Type B pancreatic cell (in vitro differentiated cells): ENCODE data around the gene GSX1. TPM values are rescaled to one million over a fixed set of nuclear protein-coding genes. Genes with fewer than 3 reads are reported as not detected.

ENCODE experiments used
- DNase-seq: peaks from one replicate; pipeline ENCODE4 v3.0.0; 2021; ENCODE audit warnings: mixed read lengths; ENCODE audit not compliant: unreplicated experiment; ENCODE audit errors: extremely low spot score
- H3K27ac Mint-ChIP-seq: 2 replicates; pipeline ENCODE4 v1.8.0; 2021; ENCODE audit warnings: mild to moderate bottlenecking, mixed read lengths
- H3K27me3 Mint-ChIP-seq: 2 replicates; pipeline ENCODE4 v1.8.0; 2021; ENCODE audit warnings: mixed read lengths
- H3K36me3 Mint-ChIP-seq: 2 replicates; pipeline ENCODE4 v1.8.0; 2021; ENCODE audit warnings: mixed read lengths
- H3K4me1 Mint-ChIP-seq: one replicate; pipeline ENCODE4 v1.8.0; 2021; ENCODE audit warnings: mixed read lengths; ENCODE audit not compliant: unreplicated experiment
- H3K4me3 Mint-ChIP-seq: 2 replicates; pipeline ENCODE4 v1.8.0; 2021; ENCODE audit warnings: mild to moderate bottlenecking, mixed read lengths
- H3K9me3 Mint-ChIP-seq: 2 replicates; pipeline ENCODE4 v1.8.0; 2021; ENCODE audit warnings: mixed read lengths
- CTCF ChIP-seq: fragments of 200-600 bp; sonication (generic); conservative IDR thresholded peaks from 2 replicates; pipeline ENCODE4 v1.5.0; 2021; ENCODE audit warnings: antibody characterized with exemption, mild to moderate bottlenecking
- total RNA-seq: library from RNA; stranded (reverse); gene quantifications from 2 replicates; pipeline ENCODE4 v1.2.1, GENCODE V29; 2021; ENCODE audit warnings: low replicate concordance

The GSX1 gene
- total RNA-seq, 1 donor from 2014 or later = not detected

GRCh38 chr13:27782151-27782550 lies 10.1 kb upstream of the GSX1 start:
- no peak overlapping the region for H3K27ac Mint-ChIP-seq
- DNase-seq = no peak
- no peak for TF ChIP-seq CTCF
- H3K36me3 Mint-ChIP-seq = no peaks in the 10 kb centered on the region
- H3K27me3 Mint-ChIP-seq = peaks cover 86% of the 10 kb centered on the region
- H3K4me1 Mint-ChIP-seq = no peaks in the 10 kb centered on the region
- no peak overlapping the region for H3K4me3 Mint-ChIP-seq
- no peaks in the 10 kb centered on the region for H3K9me3 Mint-ChIP-seq

- Mint-ChIP-seq H3K4me3 (no peak overlapping the region), H3K27ac (no peak overlapping the region), H3K36me3 (no peaks in the 10 kb centered on the region), H3K27me3 (peaks cover 86% of the 10 kb centered on the region), H3K9me3 (no peaks in the 10 kb centered on the region), H3K4me1 (no peaks in the 10 kb centered on the region)
- peak; percentile 50 for TF ChIP-seq CTCF
- DNase-seq = no peak
Measured at GRCh38 chr13:27783111-27783510, 9.2 kb upstream of the GSX1 start.

GRCh38 chr13:27788271-27788670 lies 4.0 kb upstream of the GSX1 start:
- H3K27me3 Mint-ChIP-seq = peaks cover 90% of the 10 kb centered on the region
- DNase-seq = no peak
- peaks cover 5% of the 10 kb centered on the region for H3K4me1 Mint-ChIP-seq
- no peak overlapping the region for H3K27ac Mint-ChIP-seq
- no peak for TF ChIP-seq CTCF
- H3K4me3 Mint-ChIP-seq = no peak overlapping the region
- no peaks in the 10 kb centered on the region for H3K36me3 Mint-ChIP-seq
- H3K9me3 Mint-ChIP-seq = no peaks in the 10 kb centered on the region

GRCh38 chr13:27789153-27789494 lies 3.2 kb upstream of the GSX1 start:
- H3K4me1 Mint-ChIP-seq = peaks cover 5% of the 10 kb centered on the region

GRCh38 chr13:27789495-27790303 lies 2.6 kb upstream of the GSX1 start:
- H3K9me3 Mint-ChIP-seq = no peaks in the 10 kb centered on the region
- peaks cover 5% of the 10 kb centered on the region for H3K4me1 Mint-ChIP-seq
- DNase-seq = no peak
- TF ChIP-seq CTCF = no peak
- H3K27me3 Mint-ChIP-seq = peaks cover 90% of the 10 kb centered on the region
- H3K36me3 Mint-ChIP-seq = no peaks in the 10 kb centered on the region
- H3K27ac Mint-ChIP-seq = no peak overlapping the region
- H3K4me3 Mint-ChIP-seq = peak overlapping the region; percentile 35

More at GRCh38 chr13:27789153-27789494, 3.2 kb upstream of the GSX1 start:
- no peak overlapping the region for H3K27ac Mint-ChIP-seq
- H3K27me3 Mint-ChIP-seq = peaks cover 90% of the 10 kb centered on the region
- no peak for DNase-seq
- peak overlapping the region; percentile 35 for H3K4me3 Mint-ChIP-seq
- H3K9me3 Mint-ChIP-seq = no peaks in the 10 kb centered on the region
- TF ChIP-seq CTCF = no peak
- H3K36me3 Mint-ChIP-seq = no peaks in the 10 kb centered on the region
